ENCODE measurements around the gene USP7.

DNA sequence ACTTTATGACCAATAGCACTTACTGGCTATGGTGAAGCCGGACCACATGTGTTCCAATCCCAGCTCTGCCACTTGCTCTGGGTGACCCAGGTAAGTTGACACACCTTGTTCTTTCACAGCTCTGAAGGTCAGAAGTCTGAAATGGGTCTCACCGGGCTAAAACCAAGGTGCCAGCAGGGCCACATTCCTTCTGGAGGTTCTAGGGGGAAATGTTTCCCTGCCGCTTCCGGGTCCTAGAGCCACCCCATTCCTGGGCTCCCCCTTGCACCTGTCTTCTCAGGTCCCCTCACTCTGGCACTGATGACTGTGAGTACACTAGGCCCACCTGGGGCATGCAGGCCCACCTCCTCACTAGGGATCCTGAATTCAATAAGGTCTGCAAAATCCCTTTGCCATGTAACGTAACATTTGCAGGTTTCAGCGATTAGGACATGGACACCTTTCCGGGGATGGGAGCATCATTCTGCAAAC lies 11.4 kb downstream of the USP7 start:
- TF ChIP-seq, protein P1, sequence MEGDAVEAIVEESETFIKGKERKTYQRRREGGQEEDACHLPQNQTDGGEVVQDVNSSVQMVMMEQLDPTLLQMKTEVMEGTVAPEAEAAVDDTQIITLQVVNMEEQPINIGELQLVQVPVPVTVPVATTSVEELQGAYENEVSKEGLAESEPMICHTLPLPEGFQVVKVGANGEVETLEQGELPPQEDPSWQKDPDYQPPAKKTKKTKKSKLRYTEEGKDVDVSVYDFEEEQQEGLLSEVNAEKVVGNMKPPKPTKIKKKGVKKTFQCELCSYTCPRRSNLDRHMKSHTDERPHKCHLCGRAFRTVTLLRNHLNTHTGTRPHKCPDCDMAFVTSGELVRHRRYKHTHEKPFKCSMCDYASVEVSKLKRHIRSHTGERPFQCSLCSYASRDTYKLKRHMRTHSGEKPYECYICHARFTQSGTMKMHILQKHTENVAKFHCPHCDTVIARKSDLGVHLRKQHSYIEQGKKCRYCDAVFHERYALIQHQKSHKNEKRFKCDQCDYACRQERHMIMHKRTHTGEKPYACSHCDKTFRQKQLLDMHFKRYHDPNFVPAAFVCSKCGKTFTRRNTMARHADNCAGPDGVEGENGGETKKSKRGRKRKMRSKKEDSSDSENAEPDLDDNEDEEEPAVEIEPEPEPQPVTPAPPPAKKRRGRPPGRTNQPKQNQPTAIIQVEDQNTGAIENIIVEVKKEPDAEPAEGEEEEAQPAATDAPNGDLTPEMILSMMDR (conservative IDR thresholded peaks at IDR 0.05; ENCODE audit: low read length), result no peak
- TF ChIP-seq EZH2phosphoT487 (IDR thresholded peaks at IDR 0.05; ENCODE audit: borderline replicate concordance, low read depth, low read length), result no peak

Data from OCI-LY7 (cell line).